GM19455 (cell line): ENCODE results near the gene LRRC73.
"Not testable (repeated sequence)": the region's sequence is repeated elsewhere in the genome, so short reads cannot be mapped to it uniquely, and the experiment has no call there.

Source experiments
- ATAC-seq: cut with Tn5 transposase; IDR thresholded peaks from one replicate; pipeline ENCODE4 v1.9.1; 2021; ENCODE audit not compliant: unreplicated experiment

LRRC73 gene

DNA sequence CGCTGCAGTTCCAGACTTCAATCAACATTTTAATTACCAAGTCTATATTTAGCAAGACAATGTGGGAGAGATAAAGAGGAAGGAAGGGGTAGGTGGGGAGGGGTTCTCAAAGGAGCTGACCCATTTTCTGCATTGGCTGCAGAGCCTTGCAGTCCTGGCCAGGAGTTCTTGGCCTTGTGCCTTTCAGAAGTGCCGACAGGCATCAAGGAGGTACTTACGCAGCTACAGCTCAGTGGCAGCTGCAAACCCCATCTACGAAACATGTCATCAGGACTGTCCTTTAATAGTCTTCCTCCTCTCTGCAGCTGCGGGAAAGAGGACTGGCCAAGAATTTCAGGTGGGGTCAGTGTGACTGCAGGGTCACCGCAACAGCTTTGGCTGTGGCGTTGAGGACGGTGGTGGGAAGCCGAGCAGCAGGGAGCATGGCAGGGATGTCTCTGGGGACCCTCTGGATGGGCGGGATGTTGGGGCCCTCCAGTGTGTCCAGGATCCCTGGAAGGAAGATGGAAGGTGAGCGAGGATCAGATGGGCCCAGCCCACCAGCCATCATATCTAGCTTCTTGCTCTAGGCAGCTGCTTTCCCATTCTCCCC is 1.8 kb upstream of the LRRC73 start:
- ATAC-seq, result no peak

DNA sequence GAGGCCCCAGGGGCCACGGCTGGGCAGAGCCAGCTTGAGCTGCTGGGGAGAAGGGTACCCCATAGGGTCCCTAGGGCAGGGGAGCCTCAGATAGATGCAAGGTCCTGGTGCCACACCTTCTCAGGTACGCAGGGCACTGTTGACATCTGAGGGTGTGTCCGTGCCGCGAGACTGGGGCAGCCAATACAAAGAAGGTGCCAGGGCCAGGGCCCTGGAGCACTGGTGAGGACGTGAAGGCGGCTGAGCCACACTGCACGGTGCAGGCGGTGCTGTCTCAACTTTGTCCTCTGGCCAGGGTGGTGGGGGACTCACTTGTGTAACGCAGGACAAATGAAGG is 649 bp upstream of the LRRC73 start:
- ATAC-seq, result no peak

DNA sequence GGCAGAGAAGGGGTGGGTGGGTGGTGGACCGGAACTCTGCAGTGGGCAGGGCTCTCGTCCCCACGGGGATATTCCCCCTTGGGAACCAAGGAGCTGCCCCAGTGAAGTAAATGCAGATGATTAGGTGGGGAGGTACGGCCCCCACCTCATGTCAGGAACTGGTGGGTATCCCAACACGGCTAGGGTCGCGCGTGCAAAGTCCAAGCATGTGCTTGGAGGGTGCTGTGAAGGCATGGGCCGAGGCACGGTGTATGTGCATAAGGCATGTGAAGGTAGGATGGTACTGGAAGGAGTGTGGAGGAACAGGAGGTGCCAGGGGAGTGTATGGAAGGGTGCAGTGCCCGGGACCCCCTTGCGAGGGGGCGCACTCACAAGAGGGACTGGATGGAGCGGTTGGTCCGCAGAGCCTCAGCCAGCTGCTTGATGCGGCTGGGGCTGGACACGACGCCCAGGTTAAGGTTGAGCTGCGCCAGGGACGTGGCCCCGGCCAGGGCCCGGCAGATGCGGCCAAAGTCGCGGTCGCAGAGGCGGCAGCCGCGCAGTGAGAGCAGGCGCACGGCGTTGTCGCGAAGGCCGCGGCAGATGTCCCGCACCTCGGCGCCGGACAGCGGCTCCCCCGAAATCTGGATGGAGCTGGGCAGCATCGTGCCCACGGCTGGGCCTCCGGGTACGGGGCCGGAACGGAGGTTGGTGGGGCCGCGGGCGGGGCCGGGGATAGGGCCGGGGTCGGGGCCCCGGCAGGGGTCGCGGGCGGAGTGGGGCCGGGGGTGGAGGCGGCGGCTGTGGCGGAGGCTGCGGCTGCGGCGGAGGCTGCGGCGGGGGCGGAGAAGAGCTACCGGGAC is 783 bp downstream of the LRRC73 start:
- ATAC-seq, result peak; percentile 11

DNA sequence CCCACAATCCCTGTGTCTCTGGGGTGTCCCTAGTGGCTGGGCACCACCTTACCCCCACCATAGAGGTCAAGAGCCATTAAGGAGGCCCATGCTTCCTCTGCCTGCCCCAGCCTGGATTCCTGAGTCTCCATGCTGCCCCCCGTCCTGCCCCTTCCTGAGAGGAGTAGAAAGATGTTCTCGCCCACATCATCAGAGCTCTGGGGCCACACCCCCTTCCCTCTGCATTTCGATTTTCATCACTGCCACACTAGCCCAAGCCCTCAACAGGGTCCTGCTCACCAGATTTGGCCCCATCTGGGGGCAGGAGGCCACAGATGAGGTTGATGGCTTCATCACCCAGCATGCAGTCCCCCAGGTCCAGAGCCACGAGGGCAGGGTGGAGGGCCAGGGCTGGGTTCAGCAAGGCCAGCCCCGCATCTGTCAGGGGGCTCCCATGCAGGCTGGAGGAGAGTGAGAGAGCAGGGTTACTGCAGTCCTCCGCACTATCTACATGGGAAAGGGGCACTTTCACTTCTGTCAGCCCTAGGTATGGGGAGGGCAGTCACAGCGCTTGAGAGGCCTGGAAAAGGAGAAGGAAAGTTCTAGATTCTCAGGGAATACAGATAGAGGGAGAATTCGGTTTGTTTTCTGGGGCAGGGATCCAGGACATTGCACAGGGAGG is 1.5 kb downstream of the LRRC73 start:
- no peak for ATAC-seq

DNA sequence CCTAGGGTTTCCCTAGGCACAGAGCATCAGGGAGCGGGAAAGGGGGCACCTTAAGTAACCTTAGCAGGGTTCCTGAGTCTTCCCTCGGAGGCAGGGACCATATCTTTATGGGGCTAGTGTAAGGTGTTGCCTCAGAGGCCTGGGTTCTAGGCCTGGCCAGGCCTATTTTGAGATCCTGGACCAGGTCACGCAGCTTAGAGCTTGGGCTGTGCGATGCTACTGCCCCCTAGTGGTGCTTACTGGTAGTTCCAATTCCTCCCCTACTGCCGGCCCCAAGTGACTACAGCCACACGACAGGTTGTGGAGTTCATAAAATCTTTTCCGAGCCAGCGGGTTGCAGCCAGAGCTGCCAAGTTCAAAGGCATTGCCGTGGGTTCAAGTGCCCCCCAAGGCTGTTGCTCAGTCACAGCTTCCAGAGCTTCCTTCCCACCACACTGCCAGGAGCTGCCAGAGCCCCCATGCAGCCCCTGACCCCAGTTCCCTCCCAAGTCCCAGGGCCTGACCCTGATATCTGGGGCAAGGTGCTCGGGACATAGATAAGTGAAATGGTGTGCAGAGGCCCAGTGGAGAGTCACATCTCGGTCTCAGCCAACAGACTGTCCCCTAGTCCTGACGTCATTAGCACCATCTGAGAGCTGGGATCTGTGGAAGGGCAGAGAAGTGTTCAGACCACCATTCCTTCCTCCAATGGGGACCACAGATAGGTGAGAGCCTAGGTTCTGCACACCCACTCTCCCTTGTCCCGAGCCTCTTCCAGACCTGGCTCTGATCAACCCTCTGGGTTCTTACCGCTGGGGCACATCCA is 3.3 kb downstream of the LRRC73 start:
- peak; percentile 57 for ATAC-seq

DNA sequence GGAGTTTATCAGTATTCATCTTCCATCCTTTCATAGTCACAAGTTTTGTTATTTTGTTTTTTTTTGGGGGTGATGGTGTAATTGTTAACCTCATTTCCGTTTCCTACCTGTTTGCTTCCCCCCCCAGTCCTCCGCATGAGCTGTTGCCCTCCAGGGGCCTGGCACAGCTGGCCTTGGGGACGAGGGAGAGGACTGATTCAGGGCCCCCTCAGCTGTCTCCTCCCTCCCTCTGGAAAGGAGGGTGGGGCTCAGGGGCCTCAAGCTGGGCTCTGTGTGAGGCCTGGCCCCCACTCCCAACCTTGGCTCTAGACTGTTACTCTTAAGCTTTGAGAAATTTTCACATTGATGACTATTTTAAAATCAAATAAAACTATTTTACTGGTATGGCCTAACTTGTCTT is 4.0 kb downstream of the LRRC73 start:
- ATAC-seq, result no peak

DNA sequence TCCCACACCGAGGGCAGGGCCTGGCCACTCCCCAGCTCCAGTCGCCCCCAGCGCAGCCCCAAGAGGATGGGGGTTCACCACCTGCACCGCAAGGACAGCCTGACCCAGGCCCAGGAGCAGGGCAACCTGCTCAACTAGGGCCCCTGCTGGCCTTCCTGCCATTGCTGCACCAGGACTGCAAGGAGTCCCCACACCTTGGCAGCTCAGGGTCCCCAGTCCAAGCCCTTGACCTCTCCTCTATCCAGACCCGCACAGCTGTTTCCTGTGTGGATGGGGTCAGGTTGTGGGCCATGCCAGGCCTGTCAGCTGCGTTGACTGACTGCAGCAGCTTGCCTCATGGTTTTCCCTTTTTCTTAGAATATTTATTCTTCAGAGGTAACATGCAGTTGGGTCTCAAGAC is 4.4 kb downstream of the LRRC73 start:
- no peak for ATAC-seq

DNA sequence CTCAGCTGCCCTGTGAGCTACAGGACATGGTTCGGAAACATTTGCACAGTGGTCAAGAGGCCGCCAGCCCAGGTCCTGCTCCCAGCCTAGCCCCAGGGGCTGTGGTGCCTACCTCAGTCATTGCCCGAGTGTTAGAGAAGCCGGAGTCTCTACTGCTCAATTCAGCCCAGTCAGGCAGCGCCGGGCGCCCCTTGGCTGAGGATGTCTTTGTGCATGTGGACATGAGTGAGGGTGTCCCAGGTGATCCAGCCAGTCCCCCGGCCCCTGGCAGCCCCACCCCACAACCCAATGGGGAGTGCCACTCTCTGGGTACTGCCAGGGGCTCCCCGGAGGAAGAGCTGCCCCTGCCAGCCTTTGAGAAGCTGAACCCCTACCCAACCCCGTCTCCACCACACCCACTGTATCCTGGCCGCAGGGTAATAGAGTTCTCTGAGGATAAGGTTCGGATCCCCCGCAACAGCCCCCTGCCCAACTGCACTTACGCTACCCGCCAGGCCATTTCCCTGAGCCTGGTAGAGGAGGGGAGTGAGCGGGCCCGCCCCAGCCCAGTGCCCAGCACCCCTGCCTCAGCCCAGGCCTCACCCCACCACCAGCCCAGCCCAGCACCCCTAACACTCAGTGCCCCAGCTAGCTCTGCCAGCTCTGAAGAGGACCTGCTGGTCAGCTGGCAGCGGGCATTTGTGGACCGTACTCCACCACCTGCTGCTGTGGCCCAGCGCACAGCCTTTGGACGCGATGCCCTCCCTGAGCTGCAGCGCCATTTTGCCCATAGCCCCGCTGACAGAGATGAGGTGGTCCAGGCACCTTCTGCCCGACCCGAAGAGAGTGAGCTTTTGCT is 5.2 kb downstream of the LRRC73 start:
- no peak for ATAC-seq

DNA sequence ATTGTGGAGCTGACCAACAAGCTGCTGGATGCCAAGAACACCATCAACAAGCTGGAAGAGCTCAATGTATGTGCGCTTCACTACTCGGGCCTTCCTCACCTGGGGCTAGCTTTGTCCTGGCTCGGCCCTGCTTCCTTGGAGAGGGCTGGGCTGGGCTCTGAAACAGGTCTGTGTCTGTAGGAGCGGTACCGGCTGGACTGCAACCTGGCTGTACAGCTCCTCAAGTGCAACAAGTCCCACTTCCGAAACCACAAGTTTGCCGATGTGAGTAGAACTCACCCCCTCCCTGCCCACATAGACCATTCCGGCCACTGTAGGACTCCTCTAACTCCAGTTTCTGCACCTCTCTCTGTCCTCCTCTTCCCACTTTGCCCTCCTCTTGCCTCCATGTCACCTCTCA is 6.7 kb downstream of the LRRC73 start:
- ATAC-seq, result no peak

DNA sequence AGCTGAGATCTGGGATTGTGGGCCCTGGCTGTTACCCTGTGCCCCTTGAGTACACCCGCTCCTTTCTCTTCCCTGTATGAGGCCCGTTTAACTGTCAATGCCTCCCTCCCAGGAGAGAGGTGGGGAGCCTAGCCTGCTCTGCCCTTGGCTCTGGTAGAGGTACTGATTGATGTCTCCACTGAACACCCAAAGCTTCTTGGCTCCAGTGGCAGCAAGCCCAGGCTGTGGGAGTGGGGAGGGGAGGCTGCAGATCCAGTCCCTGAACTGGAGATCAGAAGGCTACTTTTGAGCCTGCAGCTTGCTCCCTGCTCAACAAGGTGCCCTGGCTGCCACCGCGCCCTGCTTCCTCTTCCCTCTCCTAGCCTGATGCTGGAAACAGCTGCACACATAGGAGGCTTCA is 7.5 kb downstream of the LRRC73 start:
- no peak for ATAC-seq

DNA sequence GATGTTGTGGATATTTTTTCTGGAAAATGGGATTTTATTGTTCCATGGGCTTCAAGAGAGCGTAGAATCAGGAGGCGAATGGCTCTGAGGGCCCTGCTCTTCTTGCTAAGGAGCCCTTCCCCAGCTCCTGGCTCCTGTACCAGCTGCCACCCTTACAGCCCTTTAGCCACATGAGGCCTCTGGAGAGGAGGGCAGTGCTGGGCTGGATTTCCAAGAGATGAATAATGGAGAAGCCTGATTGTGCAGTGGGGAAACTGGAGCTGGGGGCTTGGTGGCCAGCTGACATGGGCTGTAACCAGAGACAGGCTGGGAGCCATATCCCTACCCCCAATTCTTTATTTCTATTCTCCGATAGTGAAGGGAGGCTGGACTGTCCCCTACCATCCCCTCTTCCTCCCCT is 9.2 kb downstream of the LRRC73 start:
- ATAC-seq, result no peak

DNA sequence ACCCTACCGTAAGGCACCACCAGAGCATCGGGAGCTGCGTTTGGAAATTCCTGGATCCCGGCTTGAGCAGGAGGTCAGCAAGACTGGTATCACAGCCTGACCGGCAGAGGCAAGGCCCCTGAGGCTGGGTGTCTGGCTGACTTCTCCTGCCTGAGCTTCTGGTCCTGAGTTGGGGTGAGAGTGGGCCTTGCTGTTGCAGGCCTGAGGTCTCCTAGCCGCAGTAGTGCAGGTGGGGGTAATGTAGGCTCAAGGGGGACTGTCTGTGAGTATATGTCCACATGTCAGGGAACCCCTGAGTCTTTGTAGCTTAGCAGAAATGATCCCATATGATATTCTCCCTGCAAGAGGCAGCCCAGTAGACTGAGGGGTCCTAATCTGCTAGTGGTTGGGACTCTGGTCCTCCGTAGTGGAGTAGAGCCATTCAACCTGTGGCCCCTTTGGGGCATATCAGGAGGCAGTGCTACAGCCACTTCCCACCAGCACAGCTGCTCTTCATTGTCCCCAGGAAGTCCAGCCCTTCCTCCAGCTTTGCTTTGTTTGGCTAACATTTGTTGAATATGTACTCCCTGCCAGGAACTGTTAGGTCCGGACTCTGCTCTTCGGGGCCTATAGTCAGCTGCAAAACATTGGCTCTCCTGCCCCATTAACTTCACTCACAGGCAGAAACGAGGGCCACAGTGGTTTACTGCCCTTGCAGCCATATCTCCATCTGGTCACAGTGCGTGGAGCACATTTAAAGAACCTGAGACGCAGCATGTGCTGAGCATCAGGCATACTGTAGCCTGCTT is 10.9 kb downstream of the LRRC73 start:
- ATAC-seq, result no peak

DNA sequence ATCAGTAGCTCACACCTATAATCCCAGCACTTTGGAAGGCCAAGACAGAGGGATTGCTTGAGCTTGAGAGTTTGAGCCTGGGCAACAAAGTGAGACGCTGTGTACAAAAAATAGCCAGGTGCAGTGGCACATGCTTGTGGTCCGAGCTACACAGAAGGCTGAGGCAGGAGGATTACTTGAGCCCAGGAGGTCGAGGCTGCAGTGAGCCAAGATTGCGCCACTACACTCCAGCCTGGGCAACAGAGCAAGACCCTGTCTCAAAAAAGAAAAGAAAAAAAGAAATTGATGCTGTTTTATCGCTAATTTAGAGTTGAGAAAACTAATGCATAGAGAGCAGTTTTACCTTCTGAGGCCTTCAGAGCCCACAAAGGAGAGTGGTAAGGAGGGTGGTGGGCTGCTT is 11.9 kb downstream of the LRRC73 start:
- ATAC-seq, result not testable (repeated sequence)

DNA sequence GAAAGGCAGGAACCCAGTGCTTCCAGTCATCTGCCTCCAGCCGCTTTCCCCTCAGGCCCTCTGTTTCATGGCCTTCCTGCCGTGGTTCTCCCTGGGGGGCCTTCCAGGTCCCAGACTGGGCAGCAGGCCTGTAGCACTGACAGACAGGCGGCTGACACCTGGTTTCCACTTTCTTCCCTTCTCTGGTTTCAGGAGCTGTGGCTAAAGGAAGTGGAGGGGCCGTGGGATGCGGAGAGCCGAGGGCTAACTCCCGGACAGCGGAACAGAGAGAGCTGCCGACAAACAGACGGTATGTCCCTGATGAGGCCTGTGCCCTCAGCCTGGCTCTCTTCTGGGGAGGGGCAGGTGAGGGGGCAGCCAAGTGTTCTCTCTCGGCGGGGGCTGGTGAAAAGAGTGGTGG is 12.5 kb downstream of the LRRC73 start:
- ATAC-seq, result no peak

DNA sequence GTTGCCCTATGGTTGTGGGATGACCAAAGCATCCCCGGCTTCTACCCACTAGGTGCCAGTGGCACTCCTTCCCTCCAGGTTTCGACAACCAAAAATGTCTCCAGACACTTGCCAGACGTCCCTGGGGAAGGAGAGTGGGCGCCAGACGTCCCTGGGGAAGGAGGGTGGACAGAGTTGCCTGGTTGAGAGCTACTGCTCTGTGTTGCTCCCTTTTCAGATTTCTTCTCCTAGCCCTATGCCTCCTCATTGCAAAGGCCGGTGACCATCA is 13.1 kb downstream of the LRRC73 start:
- ATAC-seq, result no peak

DNA sequence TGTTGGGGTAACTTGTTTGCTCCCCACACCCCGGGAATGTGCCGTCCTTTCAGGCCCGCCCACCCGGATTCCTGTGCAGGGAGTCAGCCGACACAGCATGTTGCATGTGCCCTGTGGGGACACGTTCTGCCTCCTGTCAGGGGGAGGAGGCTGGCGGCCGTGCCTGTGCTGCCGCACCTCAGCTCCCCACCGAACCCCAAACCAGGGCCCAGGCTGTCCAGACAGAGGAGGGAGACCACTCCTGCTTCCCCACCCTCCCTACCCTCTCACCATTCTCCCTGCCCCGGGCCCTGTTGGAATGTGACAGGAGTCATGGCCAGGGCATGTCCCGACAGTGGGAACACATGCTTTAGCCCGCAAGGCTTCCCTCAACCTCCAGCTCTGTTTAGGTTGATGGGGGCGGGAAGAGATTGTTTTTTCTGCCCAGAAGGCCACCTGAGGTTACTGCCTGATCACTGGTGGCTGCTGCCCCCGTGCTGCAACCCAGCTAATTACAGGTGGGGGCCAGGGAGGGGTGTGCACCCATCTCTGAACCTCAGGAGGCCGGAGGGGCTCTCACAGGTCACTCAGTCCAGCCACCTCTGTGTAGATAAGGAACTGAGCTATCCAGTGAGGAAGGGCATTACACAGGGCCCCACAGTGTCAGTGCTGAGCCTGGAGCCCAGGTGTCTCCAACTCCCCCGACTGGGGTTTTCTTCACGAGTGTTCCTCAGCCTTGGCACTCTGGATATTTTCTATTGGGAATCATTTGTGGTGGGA is 13.6 kb downstream of the LRRC73 start:
- no peak for ATAC-seq

DNA sequence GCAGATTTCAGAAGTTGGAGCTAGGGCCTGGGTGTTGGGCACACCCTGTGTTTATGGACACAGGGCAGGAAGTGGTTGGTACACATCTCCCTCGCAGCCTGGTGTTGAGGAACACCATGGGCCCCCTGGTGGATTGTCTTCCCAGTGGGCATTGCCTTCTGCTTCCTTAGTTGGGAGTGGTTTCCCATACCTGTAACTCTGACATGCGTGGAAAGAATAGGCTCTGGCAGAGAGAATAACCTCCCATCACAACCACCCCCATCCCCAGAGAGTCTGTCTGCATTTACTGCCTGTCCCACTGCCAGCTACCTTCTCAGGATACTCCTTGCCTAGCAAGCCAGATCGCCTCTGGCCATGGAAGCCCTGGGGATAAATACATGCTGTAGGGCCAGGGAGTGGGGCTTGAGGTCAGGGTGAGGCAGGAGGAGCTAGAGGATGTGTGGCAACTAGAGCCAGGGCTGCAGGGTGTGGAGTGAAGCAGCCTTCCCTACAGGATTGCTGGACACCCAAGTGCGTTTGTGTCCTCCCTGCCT is 14.7 kb downstream of the LRRC73 start:
- no peak for ATAC-seq

DNA sequence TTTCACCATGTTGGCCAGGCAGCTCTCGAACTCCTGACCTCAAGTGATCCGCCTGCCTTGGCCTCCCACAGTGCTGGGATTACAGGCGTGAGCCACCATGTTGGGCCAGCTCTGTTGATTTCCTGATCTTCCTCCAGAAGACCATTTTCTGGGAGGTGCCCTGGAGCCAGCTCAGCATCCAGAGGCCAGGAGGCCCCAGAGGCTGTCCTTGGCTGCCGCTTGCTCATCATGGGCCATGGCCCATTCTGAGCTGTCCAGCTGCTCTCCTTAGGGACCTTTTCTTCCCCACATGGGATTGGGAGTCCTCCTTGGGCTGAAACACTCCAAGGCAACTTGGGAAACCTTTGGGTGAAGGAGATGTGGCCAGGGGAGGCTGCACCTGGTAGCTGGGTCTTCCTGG is 15.4 kb downstream of the LRRC73 start:
- no peak for ATAC-seq

DNA sequence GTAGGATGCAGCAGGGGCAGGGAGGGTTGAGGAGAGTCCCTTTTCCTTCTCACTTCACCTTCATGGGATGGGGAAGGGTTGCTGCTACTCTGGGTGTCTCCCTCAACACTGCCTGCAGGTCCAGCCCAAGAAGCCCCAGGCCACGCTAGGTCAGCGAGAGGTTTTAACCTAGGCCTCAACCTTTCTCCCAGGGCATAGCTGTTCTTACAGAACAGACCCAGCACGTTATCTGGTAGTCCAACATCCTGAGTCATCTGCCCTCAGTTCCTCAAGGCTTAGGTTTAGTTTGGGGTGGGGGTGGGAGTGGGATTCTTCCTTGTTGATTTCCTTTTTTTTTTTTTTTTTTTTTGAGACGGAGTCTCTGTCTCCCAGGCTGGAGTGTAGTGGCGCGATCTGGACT is 15.8 kb downstream of the LRRC73 start:
- no peak for ATAC-seq
